Tibial nerve (tissue), 4 donors: ENCODE measurements around the gene GOLGA7B. TPM values are rescaled to one million over a fixed set of nuclear protein-coding genes. Genes with fewer than 3 reads are reported as not detected.

Experiments
- DNase-seq, 2 donors: peaks; one replicate each; pipeline ENCODE4 v3.0.0-alpha.2; 2019; ENCODE audit warnings: low spot score in 2 of 2
- H3K27ac ChIP-seq, 4 donors: fragments of 200-600 bp; sonication (generic) in 3 of 4; one replicate each; pipeline ENCODE4 v1.5.1; 2017 to 2019; ENCODE audit warnings: mild to moderate bottlenecking in 1 of 4
- H3K27me3 ChIP-seq, 2 donors: fragments of 200-600 bp; sonication (generic) in 1 of 2; one replicate each; pipeline versions ENCODE4 v1.5.1 to v1.6.0; 2017 to 2019
- H3K36me3 ChIP-seq, 3 donors: fragments of 200-600 bp; sonication (generic); one replicate each; pipeline ENCODE4 v1.5.1; 2018 to 2019
- H3K4me1 ChIP-seq, 4 donors: fragments of 200-600 bp; sonication (generic) in 3 of 4; one replicate each; pipeline ENCODE4 v1.5.1; 2017 to 2019
- H3K4me3 ChIP-seq, 4 donors: fragments of 200-600 bp; sonication (generic) in 3 of 4; one replicate each; pipeline ENCODE4 v1.5.1; 2017 to 2019; ENCODE audit warnings: mild to moderate bottlenecking in 1 of 4, moderate library complexity in 1 of 4
- H3K9me3 ChIP-seq, 4 donors: fragments of 200-600 bp; sonication (generic) in 3 of 4; one replicate each; pipeline ENCODE4 v1.5.1; 2017 to 2019
- EP300 ChIP-seq, 2 donors: sonication (generic); formaldehyde crosslinking; IDR thresholded peaks; one replicate each; pipeline ENCODE4 v1.6.1; 2017; ENCODE audit warnings: antibody characterized with exemption in 2 of 2, mild to moderate bottlenecking in 1 of 2
- POLR2A ChIP-seq, 2 donors: fragments of 450-650 bp; IDR thresholded peaks; one replicate each; pipeline ENCODE4 v1.6.1; 2017; ENCODE audit warnings: antibody characterized with exemption in 2 of 2, mild to moderate bottlenecking in 2 of 2, moderate library complexity in 2 of 2
- WGBS, 2 donors: methylation state at CpG; one replicate each; pipeline ENCODE4 v1.1.5; 2018; 5-methylcytosine and 5-hydroxymethylcytosine counted together
- total RNA-seq, 4 donors: library from RNA; depleted of rRNA; stranded (reverse); fragments of >200 nt; gene quantifications; one replicate each; pipeline ENCODE4 v1.1.0, GENCODE V29; 2016
- TF ChIP-seq, protein P1 (sequence below), 5 experiments: fragments of 200-600 bp in 3 of 5; fragments of 450-650 bp in 2 of 5; sonication (generic) in 3 of 5; IDR thresholded peaks; one replicate each; pipeline ENCODE4 v1.5.1; 2016 to 2019; ENCODE audit warnings: antibody characterized with exemption in 5 of 5, mild to moderate bottlenecking in 3 of 5, moderate library complexity in 2 of 5

GOLGA7B gene
- total RNA-seq, 4 donors from 2014 or later: 0.90 to 6.3 (median 4.8) TPM

DNA sequence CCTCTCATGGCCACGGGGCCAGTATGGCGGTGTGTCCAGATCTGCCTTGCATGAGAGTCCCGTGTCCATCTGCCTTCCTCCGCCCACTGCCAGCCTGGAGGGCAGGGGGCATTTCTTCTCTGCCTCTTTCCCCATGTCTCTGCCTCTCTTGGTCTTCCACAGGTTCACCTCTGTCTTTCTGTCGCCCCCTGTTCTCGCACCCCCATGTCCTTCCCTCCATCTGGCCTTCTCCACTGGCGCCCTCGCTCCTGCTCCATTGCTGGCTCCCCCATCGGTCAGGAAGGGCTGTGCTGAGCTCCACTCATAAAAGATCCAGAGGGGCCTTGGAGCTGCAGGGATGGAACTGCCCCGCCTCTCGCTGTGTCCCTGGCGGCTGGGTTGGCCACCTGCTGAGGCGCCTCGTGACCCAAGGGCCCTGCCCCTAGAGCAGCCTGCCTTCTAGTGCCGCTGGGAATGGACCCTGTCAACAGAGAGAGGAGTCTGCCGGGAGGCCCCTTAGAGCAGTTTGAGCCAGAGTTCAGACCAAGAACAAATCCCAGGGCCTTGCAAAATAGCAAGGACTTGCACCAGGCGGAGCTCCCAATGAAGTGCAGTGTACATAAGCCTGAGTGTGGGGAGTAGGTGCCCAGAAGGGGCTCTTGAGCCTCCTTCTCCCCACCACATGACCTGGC lies 42.0 kb downstream of the GOLGA7B start:
- H3K36me3 ChIP-seq: no peaks in the 10 kb centered on the region
- no peak overlapping the region for H3K4me3 ChIP-seq
- H3K4me1 ChIP-seq: peaks cover 0 to 17% (median 4%) of the 10 kb centered on the region in 4 donors
- H3K9me3 ChIP-seq: no peaks in the 10 kb centered on the region
- no peak overlapping the region for H3K27ac ChIP-seq
- no peaks in the 10 kb centered on the region for H3K27me3 ChIP-seq
- TF ChIP-seq, protein P1, sequence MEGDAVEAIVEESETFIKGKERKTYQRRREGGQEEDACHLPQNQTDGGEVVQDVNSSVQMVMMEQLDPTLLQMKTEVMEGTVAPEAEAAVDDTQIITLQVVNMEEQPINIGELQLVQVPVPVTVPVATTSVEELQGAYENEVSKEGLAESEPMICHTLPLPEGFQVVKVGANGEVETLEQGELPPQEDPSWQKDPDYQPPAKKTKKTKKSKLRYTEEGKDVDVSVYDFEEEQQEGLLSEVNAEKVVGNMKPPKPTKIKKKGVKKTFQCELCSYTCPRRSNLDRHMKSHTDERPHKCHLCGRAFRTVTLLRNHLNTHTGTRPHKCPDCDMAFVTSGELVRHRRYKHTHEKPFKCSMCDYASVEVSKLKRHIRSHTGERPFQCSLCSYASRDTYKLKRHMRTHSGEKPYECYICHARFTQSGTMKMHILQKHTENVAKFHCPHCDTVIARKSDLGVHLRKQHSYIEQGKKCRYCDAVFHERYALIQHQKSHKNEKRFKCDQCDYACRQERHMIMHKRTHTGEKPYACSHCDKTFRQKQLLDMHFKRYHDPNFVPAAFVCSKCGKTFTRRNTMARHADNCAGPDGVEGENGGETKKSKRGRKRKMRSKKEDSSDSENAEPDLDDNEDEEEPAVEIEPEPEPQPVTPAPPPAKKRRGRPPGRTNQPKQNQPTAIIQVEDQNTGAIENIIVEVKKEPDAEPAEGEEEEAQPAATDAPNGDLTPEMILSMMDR (IDR thresholded peaks at IDR 0.05): no peak
- no peak for TF ChIP-seq EP300 (IDR thresholded peaks at IDR 0.05)
- TF ChIP-seq POLR2A (IDR thresholded peaks at IDR 0.05): no peak
- no peak for DNase-seq
- WGBS, 2 donors: 72 to 80% methylated on average over 15 to 16 of the region's 17 CpGs

DNA sequence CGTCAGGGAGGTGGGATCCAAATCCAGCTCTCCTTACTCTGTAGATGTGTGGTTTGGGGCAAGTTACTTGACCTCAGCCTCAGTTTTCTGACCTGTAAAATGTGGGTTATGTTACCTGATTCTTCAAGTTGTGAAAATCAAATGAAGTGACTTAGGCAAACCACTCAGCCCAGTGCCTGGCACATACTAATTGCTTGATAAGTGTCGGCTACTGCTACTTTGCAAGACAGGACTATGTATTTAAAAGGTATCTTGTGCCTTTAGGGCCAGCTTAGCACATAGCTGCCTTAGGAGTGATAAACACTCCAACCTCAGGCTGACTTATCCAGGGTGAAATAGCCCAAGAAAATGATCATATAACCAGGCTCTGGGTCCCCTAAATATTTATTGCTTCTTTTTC lies 42.9 kb downstream of the GOLGA7B start:
- no peak for DNase-seq
- 81 to 94% methylated on average over 2 of the region's 2 CpGs for WGBS, 2 donors
- Histone ChIP-seq H3K9me3 (no peaks in the 10 kb centered on the region), H3K36me3 (no peaks in the 10 kb centered on the region), H3K4me1 (peaks cover 0 to 17% (median 4%) of the 10 kb centered on the region in 4 donors), H3K27me3 (no peaks in the 10 kb centered on the region), H3K4me3 (no peak overlapping the region), H3K27ac (no peak overlapping the region)
- TF ChIP-seq POLR2A (IDR thresholded peaks at IDR 0.05): no peak
- no peak for TF ChIP-seq EP300 (IDR thresholded peaks at IDR 0.05)
- TF ChIP-seq, protein P1 (IDR thresholded peaks at IDR 0.05): no peak

- no peaks in the 10 kb centered on the region for H3K9me3 ChIP-seq
- H3K4me1 ChIP-seq: peaks cover 0 to 17% (median 4%) of the 10 kb centered on the region in 4 donors
- 52 to 59% methylated on average over 2 of the region's 2 CpGs for WGBS, 2 donors
- no peaks in the 10 kb centered on the region for H3K27me3 ChIP-seq
- H3K4me3 ChIP-seq: no peak overlapping the region
- no peak for DNase-seq
- TF ChIP-seq EP300 (IDR thresholded peaks at IDR 0.05) (no peak), POLR2A (IDR thresholded peaks at IDR 0.05) (no peak)
- TF ChIP-seq, protein P1 (IDR thresholded peaks at IDR 0.05): no peak
- H3K36me3 ChIP-seq: no peaks in the 10 kb centered on the region
- no peak overlapping the region for H3K27ac ChIP-seq
Observed at GRCh38 chr10:97892939-97893338, 43.3 kb downstream of the GOLGA7B start.

DNA sequence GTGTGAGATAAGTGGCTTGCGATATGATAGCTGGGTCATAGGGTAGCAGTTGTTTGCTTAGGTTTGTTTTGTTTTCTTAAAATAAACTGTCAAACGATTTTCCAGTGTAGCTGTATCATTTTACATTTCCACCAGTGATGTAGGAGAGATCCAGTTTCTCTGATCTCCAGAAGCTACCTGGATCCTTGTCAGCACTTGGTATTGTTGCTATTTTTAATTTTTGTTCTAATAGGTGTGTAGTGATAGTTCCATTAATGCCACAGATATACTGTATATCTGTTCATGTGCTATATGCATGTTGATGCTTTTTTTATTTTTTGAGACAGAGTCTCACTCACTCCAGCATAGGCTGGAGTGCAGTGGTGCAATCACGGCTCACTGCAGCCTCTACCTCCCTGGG lies 44.4 kb downstream of the GOLGA7B start:
- Histone ChIP-seq H3K27ac (no peak overlapping the region), H3K9me3 (no peaks in the 10 kb centered on the region), H3K4me1 (peaks cover 0 to 10% (median 3%) of the 10 kb centered on the region in 4 donors), H3K27me3 (no peaks in the 10 kb centered on the region), H3K4me3 (no peak overlapping the region), H3K36me3 (no peaks in the 10 kb centered on the region)
- DNase-seq: no peak
- WGBS, 2 donors: 76 to 79% methylated on average over 3 of the region's 3 CpGs
- TF ChIP-seq POLR2A (IDR thresholded peaks at IDR 0.05): no peak
- no peak for TF ChIP-seq EP300 (IDR thresholded peaks at IDR 0.05)
- TF ChIP-seq, protein P1 (IDR thresholded peaks at IDR 0.05): no peak

DNA sequence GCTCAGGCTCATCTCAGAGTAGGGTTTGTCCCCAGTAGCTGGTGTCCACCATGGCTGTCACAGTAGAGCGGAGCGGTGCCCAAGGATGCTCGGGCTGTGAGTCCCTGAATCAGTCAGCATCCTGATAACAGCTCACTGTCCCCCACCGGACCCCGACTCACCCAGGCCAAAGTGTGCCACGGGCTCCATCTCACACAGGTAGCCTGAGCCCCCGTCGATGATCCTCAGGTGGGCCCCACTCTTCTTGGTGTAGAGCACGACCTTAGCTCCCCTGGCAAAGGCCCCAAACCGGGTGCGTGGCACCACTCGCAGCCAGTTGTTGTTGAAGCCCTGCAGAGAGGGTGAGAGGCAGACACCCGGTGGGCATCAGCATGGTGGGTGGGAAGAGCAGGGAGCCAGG lies 45.4 kb downstream of the GOLGA7B start:
- DNase-seq: no peak
- TF ChIP-seq, protein P1 (IDR thresholded peaks at IDR 0.05): no peak
- TF ChIP-seq EP300 (IDR thresholded peaks at IDR 0.05): no peak
- TF ChIP-seq POLR2A (IDR thresholded peaks at IDR 0.05): no peak
- no peak overlapping the region for H3K27ac ChIP-seq
- H3K4me1 ChIP-seq: peaks cover 0 to under 1% (median 0%) of the 10 kb centered on the region in 4 donors
- H3K9me3 ChIP-seq: no peaks in the 10 kb centered on the region
- H3K27me3 ChIP-seq: no peaks in the 10 kb centered on the region
- no peak overlapping the region for H3K4me3 ChIP-seq
- 90 to 91% methylated on average over 13 of the region's 13 CpGs for WGBS, 2 donors
- no peaks in the 10 kb centered on the region for H3K36me3 ChIP-seq
